GM21619 (cell line): Measurements from ENCODE around the gene MYH15.

Experiments
- ATAC-seq: cut with Tn5 transposase; IDR thresholded peaks from one replicate; pipeline ENCODE4 v1.9.1; 2021; ENCODE audit not compliant: unreplicated experiment

The MYH15 gene

DNA sequence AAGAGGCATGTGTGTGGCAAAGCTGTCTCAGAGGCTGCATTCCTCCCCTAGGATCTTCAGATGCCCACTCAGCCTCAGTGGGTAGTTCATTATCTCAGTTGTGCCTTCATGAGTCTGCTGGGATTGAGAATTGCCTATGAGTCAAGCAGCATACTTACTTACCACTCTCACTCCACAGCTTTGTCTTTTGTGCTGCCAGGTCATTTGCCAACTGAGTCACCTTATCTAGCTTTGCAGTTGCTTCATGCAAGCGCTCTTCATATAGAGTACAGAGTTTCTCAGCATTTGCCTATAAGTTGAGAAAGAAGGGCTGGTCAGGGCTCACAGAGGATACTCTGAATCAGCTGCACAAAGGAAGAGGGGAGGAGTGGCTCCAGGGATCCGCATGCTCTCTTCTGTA lies 89.5 kb downstream of the MYH15 start:
- no peak for ATAC-seq

DNA sequence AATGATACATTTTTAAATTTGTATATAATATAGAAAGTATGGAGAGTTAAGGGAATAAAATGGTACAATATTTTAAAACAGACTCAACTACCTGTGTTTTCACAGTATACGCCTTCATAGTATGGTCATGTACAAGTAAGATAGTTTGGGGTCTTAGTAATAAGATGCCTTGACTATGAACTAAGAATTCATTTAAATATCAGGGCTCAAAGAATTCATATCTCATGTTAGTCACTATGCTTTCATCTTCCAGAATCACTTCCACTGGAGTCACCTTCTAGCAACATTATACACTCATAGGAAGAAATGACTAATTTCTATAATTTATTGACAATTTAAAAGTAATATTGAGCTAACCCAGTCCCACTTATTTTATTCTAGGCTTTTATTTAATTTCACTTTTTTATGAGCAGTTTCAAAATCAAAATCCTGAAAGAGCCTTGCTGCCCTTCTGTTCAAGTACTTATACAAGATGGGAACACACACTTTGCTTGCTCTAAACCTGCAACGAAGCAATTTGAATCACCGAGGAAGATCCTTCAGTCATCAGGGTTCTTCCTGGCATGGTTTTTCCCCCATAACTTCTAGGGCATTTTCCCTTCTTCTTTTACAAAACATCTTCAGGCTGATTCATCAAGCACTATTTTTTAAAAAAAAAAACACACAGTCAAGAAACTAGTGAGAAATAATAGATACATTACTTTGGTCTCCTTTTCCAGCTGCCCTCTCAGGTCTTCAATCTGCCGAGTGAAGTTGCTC lies 94.1 kb downstream of the MYH15 start:
- ATAC-seq = no peak

DNA sequence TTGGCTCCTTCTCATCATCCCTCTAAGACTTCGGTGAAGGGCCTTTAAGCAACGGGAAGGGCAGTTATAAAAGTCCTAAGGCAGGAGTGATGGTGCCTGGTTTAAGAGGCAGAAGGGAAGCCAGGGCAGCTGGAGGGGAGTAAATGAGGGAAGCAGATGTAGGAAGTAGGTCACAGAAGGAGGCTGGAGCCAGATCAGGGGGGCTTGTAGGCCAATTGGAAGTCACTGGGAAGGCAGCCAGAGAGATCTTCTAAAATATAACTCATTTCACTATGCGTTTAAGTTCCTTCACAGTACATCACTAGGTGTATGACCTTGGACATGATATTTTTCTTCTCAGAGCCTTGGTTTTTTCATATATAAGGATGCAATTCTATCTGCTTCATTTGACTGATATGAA lies 94.7 kb downstream of the MYH15 start:
- ATAC-seq = no peak

DNA sequence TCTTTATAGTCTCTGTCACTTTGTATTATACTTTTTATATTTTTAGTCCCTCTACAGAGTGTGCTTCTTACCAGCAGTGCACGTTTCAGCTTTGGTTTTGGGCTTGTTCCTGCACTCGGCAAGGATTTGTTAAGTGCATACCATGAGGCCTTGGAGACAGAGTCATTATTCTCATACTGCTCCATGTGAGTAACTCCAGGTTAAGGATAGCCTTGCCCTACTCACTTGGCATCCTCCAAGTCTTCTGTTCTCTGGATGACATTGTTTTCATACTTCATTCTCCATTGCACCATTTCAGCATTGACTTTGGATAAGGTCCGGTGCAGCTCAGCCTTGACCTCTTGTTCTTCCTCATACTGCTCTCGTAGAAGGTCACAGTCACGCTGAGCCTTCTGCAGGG lies 96.4 kb downstream of the MYH15 start:
- ATAC-seq = no peak

DNA sequence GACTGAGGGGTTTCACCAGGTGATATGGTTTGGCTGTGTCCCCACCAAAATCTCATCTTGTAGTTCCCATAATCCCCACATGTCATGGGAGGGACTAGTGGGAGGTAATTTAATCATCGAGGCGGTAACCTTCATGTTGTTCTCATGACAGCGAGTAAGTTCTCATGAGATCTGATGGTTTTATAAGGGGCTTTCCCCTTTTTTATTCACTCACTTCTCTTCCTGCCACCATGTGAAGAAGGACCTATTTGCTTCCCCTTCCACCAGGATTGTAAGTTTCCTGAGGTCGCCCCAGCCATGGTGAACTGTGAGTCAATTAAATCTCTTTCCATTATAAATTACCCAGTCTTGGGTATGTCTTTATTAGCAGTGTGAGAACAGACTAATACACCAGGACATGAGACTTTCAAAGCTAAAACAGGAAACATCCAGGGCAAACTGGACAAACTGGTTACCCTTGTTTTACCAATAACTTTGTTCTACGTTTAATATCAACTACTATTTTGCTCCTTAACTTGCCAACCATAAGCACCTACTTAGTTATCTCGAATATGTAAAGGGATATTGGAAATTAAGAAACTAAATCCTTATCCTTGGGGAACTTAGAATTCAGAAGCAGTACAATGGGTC lies 98.2 kb downstream of the MYH15 start:
- no peak for ATAC-seq

DNA sequence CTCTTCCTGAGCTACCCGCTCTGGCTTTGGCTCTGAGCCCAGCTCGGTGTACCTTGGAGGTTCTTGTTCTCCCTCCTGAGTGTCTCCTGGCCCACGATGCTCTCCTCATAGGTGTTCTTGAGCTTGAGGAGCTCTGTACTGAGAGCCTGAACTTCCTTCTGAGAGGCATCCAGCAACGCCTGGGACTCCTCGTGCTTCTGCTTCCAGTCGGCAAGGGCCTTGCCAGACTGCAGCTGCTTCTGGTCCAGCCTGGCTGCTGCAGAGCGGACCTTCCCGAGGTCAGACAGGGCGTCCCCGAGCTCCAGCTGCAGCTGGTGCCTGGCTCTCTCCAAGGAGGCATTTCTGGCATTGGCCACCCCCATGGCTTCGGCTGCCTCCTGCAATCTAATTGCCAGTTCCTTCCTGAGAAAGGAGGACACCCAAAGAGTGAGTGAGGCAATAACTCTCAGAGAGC lies 99.8 kb downstream of the MYH15 start:
- no peak for ATAC-seq

DNA sequence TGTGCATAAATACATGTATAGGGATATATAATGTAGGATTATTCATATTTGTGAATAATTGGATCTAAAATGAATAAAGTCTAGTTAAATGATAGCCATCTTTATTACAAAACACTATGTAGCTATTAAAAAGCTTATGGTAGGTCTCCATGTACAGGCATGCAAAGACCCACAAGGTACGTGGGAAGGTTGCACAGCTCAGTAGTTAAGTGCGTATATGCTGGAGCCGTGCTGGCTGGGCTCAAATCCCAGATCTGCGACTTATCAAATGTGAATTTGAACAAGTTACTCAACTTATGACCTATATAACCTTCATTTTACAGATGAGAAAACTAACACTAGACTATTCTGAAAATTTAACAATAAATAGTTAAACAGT lies 100.6 kb downstream of the MYH15 start:
- ATAC-seq = no peak

DNA sequence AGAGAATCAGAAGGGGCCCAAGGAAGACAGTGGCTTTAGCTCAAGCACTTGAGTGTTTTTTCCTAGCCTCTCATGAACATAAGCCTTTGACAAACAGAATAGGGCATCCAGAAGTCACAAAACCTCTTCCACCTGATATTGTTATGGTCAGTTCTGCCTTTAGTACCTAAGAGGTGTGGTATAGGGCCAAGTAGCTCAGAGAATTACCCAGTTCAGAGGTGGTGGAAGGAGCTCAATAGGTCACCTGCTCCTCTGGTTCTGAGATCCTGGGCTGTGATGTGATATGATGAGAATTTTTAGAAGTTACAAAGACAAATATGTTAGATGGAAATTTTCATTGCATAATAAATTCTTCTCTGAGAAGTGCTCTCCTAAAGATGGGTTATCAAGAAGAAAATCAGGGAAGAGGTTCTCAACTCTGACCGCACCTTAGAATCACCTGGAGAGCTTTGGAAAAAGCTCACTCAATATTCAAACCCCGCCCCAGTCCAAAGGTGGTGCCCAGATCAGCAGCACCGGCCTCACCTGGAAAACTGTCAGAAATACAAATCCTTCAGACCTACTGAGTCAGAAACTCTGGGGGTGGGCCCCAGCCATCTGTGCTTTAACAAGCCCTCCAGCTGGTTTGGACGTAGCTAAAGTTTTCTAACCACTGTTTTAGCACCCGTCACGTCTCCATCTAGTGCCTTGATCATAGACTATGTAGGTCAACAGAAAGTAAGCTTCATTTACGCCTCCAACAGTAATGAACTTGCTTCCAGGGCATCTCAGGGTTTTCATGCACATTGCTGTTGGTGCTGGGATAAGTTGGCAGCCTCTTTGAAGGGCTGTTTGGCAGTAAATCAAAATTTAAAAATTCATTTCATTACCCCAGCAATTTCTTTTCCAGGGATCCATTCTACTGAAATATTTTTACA lies 101.3 kb downstream of the MYH15 start:
- no peak for ATAC-seq

DNA sequence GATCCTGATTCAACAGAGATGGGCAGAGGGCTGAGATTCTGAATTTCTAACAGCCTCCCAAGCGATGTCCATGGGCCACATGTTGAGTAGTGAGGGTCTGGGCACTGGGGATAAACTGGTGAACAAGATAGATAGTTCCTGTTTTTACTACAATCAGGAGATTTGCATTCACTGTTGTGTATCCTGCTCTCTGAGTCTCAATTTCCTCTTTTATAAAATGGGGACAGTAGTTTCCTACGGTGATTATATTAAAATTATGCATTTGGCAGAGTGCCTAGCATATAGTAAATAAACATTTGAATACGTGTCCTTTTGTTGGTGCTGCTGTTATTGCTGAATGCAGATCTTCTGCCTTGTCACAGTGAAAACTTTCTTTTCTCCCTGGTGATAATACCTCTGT lies 102.5 kb downstream of the MYH15 start:
- no peak for ATAC-seq

DNA sequence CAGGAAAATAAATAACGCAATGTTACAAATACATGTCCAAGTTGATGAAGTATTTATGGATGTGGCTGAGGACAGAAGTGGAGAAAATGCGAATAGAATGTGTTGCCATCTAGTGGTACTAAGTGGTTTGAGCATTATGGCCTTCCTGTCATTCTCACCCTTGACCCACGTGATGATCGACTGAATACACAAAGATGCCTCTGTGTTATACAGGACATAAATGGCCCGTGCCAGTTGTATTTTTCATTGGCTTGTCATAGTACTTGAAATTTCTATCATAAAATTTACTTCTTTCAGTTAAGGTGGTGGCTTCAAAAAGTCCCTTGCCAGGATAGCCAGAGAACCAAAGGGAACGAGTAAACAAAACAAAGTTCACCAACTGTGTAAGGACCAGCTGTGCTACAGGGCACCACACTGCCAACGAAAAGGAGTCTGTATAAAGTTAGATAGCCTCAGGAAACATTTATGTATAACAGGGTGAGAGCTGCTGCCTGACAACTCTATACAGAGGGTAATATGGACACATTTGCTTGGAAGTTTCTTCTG lies 103.7 kb downstream of the MYH15 start:
- peak; percentile 99 for ATAC-seq

DNA sequence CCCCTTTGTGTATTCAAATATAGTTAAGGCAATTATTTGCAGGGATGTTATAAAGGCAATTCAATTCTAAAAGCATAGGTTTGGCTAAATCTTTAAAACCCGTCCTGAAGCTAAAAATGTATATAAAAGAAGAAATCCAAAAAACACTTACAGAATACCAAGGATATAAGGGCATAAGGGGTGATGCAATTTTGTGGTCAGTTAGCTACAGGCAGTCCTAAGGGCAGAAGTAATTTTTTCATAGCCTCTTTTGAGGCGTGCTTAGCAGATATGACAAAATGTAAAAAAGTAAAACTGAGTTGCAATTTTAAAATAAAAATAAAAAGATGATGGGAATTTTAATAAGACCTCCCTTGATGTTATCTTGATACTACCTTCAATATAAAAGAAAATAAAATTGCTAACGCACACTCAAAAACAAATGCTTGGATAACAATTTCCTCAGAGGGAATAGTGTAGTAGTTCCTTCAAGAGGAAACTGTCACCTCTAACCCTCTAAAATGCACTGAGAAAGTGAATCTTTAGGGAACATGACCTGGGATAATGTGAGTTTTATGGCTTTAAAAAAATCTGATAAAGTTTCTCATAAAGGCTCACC lies 104.2 kb downstream of the MYH15 start:
- peak; percentile 17 for ATAC-seq

DNA sequence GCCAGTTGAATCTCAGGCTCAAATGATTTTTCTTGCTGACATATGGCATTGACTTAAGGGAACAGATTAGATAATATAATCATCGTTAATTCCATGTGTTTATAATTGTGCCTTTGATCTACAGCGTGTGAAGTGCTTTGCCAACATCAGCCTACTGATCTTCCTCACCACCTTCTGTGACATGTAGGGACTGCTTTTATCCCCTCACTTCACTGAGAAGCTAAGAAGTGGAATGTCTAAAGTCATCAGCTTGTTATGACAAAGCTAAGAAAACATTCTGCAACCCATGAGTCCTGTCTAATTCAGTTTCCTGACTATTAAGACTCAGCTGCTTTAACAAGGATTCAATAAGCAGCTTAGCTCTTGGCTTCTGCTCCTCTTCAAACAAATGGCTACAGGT lies 106.0 kb downstream of the MYH15 start:
- no peak for ATAC-seq

DNA sequence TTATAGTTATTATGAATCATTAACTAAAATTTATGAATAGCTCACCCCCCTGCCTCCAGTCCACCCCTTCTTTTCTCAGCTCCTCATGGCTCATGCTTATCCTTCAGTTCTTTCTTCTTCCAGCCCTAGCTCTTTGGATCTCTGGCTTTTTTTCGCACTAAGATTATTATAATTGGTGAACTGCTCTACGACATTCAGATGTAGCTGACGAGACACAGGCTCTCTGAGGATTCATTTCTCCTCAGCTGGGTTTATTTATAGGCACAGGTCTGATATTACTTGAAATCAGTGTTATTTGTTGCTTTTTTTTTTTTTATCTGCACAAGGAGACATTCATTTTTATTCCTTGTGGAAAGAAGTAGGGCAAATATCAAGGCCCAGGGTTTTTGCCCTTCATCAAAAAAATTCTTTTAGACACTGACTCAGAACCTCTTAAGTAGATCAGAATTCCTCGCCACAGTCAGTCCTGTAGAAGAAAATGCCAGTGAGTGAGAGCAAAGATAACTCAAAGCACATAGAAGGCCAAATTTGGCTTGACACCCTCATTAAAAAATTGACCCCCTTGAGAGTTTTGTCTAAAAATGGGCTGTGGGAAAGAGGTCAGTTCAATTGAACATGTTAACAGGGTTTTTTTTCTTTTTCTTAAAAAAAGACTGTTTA lies 106.6 kb downstream of the MYH15 start:
- no peak for ATAC-seq

DNA sequence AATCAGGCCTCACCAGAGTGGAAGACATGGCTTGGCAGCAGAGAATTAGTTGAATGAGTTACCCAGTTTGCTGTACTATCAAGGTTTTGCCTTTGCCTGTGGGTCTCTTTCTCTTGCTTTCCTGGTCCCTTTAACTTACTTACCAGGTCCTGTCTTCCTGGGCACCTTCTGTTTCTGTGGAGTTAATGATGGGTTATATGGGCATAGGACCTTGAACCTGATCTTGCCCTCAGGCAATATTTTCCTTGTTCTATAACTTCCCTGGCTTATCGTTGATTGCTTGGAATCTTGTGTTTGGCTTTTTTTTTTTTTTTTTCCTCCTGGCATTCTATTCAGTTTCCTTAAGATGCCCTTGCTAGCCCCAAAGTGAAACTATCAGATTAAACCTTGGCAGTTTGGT lies 107.2 kb downstream of the MYH15 start:
- no peak for ATAC-seq

DNA sequence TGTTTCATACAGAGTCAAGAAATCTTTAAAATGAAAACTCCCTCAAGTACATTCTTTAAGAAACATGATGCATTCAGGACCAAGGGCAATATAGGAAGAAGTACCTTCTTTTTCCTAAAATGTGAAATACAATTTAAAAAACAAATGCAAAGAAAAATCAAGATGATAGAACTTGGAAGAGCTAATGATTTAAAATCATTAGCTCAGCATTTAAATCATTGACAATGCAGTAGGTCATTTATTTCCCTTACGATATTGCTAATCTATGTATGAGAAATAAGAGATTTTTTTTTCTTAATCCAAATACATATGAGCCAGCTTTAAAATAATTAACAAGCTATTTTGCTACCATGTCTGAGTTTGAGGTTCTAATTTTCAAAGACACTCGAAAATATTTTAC lies 108.6 kb downstream of the MYH15 start:
- no peak for ATAC-seq

DNA sequence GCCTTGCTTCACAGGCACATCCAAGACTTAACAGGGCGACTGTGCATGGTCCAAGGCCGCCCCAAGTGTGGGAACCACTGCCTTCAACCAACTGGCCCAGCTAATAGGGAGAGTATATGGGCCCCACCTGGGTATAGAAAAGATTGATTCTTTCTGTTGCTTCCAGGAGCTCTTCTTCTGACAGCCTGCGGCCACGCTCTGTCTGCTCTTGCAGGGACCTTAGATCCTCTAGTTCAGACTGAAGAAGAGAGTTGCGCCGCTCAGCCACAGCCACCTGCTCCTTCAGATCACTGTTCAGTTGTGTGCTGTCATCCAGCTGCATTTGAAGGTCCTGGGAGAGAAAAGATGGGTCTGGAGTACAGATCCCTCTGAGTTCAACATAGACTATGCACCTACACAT lies 111.9 kb downstream of the MYH15 start:
- ATAC-seq = no peak

DNA sequence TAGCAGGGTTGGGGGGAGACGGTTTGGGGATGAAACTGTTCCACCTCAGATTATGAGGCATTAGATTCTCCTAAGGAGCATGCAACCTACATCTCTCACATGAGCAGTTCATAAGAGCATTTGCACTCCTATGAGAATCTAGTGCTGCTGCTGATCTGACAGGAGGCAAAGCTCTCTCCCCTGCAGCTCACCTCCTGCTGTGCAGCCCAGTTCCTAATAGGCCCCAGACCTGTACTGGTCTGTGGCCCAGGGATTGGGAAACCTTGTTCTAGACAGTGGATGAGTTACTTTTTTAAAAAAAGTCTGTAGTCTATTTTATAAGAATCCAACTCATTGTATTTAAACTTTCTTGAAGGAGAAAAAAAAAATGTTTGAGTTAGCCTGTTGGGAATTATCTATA lies 114.1 kb downstream of the MYH15 start:
- ATAC-seq = no peak

DNA sequence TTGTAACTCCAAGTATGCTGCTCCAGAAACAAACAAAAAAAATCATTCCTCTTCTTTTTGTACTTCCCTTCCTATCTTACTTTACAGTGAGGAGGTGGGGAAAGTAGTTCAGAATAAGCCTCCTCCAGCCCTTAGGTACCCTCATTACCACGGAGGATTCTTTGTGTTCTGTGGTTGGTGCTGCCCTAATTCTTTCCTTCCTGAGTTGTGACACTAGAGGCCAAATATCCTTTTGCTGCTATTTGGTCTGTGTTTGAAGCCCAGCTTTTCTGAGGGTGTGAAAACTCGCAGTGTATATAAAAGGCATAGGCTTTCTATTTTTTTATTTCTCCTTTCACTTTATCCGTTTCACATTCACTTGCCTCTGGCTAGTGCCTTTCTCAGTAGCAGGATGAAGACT lies 115.8 kb downstream of the MYH15 start:
- ATAC-seq = no peak

DNA sequence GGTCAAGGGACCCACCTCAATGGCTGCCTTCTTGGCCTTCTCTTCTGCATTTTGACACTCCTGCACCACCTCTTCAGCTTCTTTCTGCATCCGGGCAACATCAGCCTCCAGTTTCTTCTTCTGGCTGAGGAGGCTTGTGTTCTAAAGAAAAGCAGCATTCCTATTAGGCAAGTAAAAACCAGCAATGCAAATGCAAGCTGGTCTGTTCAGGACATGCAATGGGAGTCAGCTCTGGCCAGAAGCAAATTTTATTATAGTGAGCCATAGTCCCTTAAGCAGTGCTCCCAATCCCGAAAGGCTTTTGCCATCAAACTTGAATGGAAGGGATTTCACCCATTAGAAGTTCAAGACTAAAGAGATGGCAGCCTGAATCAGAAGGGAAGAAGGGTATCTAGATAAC lies 116.4 kb downstream of the MYH15 start:
- ATAC-seq = no peak

DNA sequence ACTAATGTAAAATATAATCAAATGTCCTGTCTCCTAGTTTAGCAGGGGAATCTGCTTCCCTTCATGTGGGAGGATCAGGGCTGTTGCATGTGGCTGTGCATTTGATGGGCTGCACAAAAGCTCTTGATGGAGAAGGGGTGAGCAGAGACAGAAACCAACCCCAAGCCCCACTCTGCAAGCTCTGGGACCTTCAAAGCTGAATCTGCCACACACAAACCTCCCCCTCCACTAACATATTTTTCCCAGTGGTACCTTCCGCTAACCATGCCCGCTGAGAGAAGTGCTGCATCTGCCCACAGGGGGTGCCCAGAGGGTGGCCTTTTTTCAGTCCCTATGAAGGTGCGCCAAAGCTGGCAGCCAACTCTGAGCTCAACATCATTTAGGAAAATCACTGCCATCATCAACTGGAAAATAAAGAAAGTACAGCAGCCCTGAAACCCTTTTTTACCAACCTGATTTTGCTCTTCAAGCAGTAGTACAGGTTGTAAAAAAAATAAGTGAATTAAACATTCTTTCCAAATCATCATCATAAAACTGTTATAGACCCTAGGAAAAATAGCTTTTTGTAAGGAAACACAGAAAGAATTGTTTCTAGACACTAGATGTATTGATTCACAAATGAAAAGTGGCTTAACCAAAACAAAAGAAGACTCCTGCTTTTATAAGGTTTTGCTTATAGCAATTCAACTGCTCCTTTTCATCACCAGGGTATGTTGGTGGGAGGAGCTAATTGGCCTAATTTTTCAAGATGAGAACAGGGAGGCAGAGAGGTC lies 117.1 kb downstream of the MYH15 start:
- no peak for ATAC-seq
